Esophagus squamous epithelium (tissue), 4 donors: ENCODE data around the gene GNA14.

Source experiments
- POLR2A ChIP-seq, 4 donors: fragments of 450-650 bp; IDR thresholded peaks; one replicate each; pipeline ENCODE4 v1.6.1; 2017; ENCODE audit warnings: antibody characterized with exemption in 4 of 4, mild to moderate bottlenecking in 4 of 4, moderate library complexity in 3 of 4
- TF ChIP-seq, protein P1 (sequence below), 6 experiments: fragments of 450-650 bp in 4 of 6; fragments of 200-600 bp in 2 of 6; sonication (generic) in 2 of 6; IDR thresholded peaks; one replicate each; pipeline ENCODE4 v1.5.1; 2016 to 2019; ENCODE audit warnings: antibody characterized with exemption in 6 of 6, mild to moderate bottlenecking in 4 of 6, moderate library complexity in 4 of 6

DNA sequence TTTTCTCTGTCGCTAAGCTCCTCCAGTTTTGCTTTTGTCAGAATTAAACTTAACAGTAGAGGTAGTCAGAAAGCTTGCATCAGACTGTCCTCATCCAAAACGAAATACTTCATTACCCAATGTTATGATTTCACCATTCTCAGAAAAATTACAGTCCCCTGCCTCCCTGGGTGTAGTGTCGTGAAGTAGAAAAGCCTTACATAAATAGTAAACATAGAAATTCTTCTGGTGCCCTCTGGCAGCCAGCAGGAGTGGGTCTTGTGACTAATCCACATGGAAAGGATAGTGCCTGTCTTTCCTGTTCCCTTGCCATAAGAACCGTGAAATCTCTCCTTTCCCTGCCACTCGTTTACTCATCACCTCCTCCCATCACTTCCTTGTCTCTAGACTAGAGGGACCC, 230.6 kb downstream of the GNA14 start:
- no peak for TF ChIP-seq POLR2A (IDR thresholded peaks at IDR 0.05)
- TF ChIP-seq, protein P1, sequence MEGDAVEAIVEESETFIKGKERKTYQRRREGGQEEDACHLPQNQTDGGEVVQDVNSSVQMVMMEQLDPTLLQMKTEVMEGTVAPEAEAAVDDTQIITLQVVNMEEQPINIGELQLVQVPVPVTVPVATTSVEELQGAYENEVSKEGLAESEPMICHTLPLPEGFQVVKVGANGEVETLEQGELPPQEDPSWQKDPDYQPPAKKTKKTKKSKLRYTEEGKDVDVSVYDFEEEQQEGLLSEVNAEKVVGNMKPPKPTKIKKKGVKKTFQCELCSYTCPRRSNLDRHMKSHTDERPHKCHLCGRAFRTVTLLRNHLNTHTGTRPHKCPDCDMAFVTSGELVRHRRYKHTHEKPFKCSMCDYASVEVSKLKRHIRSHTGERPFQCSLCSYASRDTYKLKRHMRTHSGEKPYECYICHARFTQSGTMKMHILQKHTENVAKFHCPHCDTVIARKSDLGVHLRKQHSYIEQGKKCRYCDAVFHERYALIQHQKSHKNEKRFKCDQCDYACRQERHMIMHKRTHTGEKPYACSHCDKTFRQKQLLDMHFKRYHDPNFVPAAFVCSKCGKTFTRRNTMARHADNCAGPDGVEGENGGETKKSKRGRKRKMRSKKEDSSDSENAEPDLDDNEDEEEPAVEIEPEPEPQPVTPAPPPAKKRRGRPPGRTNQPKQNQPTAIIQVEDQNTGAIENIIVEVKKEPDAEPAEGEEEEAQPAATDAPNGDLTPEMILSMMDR (IDR thresholded peaks at IDR 0.05), result no peak
